Stimulated activated CD8-positive, alpha-beta memory T cell treated with anti-CD3 and anti-CD28 coated beads, Interleukin-7, amount 100 ng/mL, for 24 hours (primary cell): ENCODE data around the gene CEACAM4.
"Not testable (repeated sequence)": the region's sequence is repeated elsewhere in the genome, so short reads cannot be mapped to it uniquely, and the experiment has no call there.

Experiments
- DNase-seq: peaks from one replicate; pipeline ENCODE4 v3.0.0-alpha.2; 2020; ENCODE audit warnings: low read depth

Gene CEACAM4

GRCh38 chr19:41626877-41627276, at the start of gene CEACAM4:
Gene CEACAM4 (minus strand): TSS chr19:41627074. CDS start chr19:41626963, 111 bp downstream.
- no peak for DNase-seq

- DNase-seq: no peak
Observed at GRCh38 chr19:41671486-41671885, 44.6 kb upstream of the CEACAM4 start.

GRCh38 chr19:41670755-41671154, 43.9 kb upstream of the CEACAM4 start:
- DNase-seq: no peak

GRCh38 chr19:41668315-41668714, 41.4 kb upstream of the CEACAM4 start:
- DNase-seq: no peak

- no peak for DNase-seq
Observed at GRCh38 chr19:41666075-41666474, 39.2 kb upstream of the CEACAM4 start.

GRCh38 chr19:41657157-41657556, 30.3 kb upstream of the CEACAM4 start:
- DNase-seq: no peak

- not testable (repeated sequence) for DNase-seq
Observed at GRCh38 chr19:41656756-41657155, 29.9 kb upstream of the CEACAM4 start.

- DNase-seq: no peak
Observed at GRCh38 chr19:41652250-41652649, 25.4 kb upstream of the CEACAM4 start.

- no peak for DNase-seq
Observed at GRCh38 chr19:41649827-41650226, 23.0 kb upstream of the CEACAM4 start.

- peak; percentile 51 for DNase-seq
Observed at GRCh38 chr19:41646589-41647204, 19.8 kb upstream of the CEACAM4 start.

GRCh38 chr19:41641879-41642485, 15.1 kb upstream of the CEACAM4 start:
- peak; percentile 47 for DNase-seq

- no peak for DNase-seq
Observed at GRCh38 chr19:41638641-41639081, 11.8 kb upstream of the CEACAM4 start.

GRCh38 chr19:41637484-41637883, 10.6 kb upstream of the CEACAM4 start:
- no peak for DNase-seq

- no peak for DNase-seq
Observed at GRCh38 chr19:41627966-41628675, 1.2 kb upstream of the CEACAM4 start.

- DNase-seq: no peak
Observed at GRCh38 chr19:41626278-41626677, 596 bp downstream of the CEACAM4 start.

GRCh38 chr19:41624937-41625336, 1.9 kb downstream of the CEACAM4 start:
- no peak for DNase-seq

GRCh38 chr19:41624515-41624914, 2.4 kb downstream of the CEACAM4 start:
- DNase-seq: no peak

- no peak for DNase-seq
Observed at GRCh38 chr19:41623360-41623759, 3.5 kb downstream of the CEACAM4 start.

GRCh38 chr19:41621654-41622053, 5.2 kb downstream of the CEACAM4 start:
- DNase-seq: no peak

- no peak for DNase-seq
Observed at GRCh38 chr19:41621226-41621625, 5.6 kb downstream of the CEACAM4 start.

- DNase-seq: no peak
Observed at GRCh38 chr19:41620171-41620570, 6.7 kb downstream of the CEACAM4 start.

GRCh38 chr19:41619018-41619556, 7.8 kb downstream of the CEACAM4 start:
- no peak for DNase-seq
